Activated T-helper 1 cell treated with Interleukin-2 at 50 U/mL for 16 hours (primary cell): ENCODE data around the gene KLK3.
"Not testable (repeated sequence)": the region's sequence is repeated elsewhere in the genome, so short reads cannot be mapped to it uniquely, and the experiment has no call there.

ENCODE experiments used
- DNase-seq: peaks from one replicate; pipeline ENCODE4 v3.0.0-alpha.2; 2020; ENCODE audit warnings: low read depth

KLK3 gene

DNA sequence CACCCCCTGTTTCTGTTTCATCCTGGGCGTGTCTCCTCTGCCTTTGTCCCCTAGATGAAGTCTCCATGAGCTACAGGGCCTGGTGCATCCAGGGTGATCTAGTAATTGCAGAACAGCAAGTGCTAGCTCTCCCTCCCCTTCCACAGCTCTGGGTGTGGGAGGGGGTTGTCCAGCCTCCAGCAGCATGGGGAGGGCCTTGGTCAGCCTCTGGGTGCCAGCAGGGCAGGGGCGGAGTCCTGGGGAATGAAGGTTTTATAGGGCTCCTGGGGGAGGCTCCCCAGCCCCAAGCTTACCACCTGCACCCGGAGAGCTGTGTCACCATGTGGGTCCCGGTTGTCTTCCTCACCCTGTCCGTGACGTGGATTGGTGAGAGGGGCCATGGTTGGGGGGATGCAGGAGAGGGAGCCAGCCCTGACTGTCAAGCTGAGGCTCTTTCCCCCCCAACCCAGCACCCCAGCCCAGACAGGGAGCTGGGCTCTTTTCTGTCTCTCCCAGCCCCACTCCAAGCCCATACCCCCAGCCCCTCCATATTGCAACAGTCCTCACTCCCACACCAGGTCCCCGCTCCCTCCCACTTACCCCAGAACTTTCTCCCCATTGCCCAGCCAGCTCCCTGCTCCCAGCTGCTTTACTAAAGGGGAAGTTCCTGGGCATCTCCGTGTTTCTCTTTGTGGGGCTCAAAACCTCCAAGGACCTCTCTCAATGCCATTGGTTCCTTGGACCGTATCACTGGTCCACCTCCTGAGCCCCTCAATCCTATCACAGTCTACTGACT lies at the start of gene KLK3:
TSS of gene KLK3 (plus strand) at position 280 of the 775 bp plus-strand sequence. CDS start at position 321, 41 bp downstream.
- DNase-seq: no peak

DNA sequence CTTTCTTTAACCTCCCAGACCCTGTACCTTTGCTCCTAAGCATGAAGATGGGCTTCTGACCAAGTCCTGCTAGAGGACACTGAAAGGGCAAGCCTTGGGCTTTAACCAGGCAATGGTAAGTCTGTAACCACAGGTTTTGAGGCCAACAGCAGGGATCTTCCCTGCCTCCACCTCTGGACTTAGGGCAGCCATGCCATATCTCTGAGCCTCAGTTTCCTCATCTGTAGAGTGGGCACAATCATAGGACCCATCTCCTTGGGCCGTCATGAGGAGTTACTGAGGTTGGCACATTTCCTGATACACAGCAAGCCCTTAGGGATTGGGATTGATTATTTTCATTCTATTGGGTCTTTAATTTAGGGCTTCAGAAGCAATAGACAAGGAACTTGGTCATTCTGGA lies 45.9 kb upstream of the KLK3 start:
- DNase-seq: no peak

DNA sequence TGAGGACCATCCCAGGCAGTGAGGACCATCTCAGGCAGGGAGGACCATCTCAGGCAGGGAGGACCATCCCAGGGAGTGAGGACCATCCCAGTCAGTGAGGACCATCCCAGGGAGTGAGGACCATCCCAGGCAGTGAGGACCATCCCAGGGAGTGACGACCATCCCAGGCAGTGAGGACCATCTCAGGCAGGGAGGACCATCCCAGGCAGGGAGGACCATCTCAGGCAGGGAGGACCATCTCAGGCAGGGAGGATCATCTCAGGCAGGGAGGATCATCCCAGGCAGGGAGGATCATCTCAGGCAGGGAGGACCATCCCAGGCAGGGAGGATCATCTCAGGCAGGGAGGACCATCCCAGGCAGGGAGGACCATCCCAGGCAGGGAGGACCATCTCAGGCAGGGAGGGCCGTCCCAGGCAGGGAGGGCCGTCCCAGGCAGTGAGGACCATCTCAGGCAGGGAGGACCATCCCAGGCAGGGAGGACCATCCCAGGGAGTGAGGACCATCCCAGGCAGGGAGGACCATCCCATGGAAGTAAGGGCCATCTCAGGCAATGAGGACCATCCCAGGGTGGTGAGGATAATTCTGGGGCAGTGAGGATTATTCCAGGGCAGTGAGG lies 43.0 kb upstream of the KLK3 start:
- DNase-seq: not testable (repeated sequence)

DNA sequence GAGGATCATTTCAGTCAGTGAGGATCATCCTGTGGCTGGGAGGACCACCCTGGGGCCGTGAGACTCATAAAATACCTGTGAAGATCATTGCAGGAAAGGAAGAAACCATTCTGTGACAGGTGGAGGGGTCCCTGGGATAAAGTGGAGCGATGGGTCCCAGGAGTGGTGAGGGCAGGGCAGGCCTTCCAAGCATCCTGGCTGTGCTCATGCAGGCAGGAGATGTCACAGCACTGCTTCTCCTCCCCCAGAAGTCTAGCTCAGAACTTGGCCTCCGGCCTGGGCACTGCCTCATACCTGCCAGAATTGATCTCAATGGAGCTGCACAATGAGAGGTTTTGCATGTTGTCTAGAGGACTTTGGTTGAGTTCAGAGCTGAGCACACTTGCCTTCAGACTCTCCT lies 42.2 kb upstream of the KLK3 start:
- no peak for DNase-seq

DNA sequence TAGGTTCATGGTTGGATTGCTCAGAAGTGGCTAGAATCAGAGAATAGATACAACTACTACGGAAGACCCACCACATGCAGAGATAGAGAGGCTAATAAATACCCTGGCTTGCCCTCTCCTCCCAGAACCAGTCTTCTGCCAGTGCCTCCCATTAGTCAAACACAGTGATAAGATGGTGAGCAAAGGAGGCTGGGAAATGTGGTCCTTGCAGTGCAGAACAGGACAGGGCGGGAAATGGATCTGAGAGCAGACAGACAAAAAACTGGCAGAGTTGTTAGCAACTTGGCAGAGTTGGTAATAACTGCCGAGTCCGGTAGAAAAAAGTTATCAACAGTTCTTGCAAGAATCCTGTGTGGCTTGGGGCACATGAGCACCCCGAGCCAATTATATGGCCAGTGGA lies 39.8 kb upstream of the KLK3 start:
- no peak for DNase-seq

DNA sequence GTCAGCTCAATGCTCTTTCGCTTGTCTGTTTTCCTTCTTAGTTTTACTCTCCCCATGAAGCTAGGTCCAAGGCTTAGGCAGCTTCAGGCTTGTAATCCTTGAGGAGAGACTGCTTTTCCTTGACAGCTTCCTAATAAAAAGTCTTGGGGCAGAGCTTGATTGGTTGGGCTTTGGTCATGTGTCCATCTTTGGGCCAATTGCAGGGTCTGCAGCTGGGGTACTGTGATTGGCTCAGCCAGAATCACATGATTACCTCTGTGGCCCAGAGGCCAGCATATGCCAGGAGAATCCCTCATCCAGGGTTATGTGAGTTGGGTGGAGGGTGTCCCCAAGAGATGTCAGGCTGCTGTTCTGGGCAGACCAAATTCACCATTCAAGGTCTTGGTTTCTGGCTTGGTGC lies 39.3 kb upstream of the KLK3 start:
- DNase-seq: no peak

DNA sequence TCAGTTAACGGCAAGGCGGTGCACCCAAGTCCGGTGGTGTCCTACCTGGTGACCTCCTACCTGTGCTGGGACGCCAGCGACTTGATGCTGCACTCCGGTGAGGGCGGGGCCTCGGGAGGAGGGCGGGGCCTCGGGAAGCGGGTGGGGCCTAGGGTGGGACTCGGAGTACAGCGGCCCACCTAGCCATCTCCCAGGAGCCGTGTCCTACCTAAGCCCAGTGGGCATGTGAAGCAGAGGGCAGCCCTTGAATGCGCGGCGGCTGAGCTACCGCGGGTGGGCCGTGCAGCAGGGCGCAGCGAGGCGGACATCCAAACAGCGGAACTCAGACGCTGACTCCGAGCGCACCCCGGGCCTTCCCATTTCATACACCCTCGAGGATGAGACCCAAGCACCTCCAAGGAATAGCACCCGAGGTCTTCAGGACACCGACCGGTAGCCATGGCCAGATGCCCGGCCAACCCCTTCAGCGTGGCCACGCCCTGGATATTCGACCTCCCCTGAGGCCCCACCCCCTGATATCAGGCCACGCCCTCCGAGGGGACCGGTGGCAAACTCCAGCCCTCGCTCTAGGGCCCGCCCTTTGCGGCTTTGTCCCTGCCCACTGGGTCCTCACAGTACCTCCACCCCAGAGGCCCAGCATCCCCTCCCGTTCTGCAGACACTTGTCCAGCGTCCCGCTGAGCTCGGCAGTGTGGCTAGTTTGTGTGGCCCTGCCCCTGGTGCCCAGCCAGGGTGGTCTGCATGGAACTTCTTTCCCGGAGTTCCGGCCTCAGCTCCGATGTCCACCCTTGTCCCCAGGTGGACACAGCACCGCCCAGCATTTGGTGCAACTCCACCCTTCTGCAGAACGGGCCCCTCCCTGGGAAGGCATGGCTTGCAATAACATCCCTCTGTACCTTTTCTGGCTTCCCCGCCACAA lies 36.5 kb upstream of the KLK3 start:
- DNase-seq: no peak

DNA sequence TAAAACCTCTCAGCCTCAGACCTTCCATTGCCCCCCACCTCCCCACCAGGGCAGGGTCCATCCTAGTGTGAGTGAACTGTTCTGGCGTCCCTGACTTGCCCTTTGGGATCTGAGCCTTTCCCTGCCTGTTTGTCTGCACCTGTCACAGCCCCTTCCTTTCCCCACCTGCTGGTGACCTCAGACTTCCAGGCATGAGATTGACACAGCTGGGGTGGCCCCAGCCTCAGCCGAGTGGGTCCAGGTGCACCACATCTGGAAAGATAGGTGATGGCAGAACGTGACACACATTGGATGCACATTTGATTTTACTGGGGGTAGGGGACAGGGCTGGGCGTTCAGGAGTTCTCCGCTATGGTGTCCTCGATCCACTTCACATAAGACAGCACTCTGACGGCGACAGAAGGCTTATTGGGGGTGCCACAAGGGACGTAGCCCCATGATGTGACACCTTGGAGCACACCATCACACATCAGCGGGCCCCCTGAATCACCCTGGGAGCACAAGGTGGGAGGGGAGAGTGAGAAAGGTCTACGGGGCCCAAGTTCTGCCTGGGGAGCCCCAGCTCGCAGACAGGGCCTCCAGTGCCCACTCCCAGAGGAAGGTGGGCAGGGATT lies 35.7 kb upstream of the KLK3 start:
- DNase-seq: no peak

DNA sequence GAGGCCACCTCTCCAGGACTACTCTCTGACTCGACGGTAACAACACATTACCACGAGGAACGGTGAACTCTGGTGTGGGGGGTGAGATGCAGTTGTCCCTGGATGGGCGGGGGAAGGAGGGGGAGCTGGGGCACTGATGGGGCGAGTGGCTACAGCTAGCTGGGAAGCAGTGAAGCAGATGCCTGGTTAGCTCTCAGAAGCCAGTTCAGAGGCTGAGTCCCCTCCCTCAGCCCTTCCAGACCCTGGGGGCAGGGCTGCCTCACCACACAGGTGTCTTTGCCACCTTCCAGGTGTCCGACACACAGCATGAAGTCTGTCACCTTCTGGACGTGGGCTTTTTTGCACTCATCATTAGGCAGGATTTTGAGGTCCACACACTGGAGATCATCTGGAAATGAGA lies 35.1 kb upstream of the KLK3 start:
- no peak for DNase-seq

DNA sequence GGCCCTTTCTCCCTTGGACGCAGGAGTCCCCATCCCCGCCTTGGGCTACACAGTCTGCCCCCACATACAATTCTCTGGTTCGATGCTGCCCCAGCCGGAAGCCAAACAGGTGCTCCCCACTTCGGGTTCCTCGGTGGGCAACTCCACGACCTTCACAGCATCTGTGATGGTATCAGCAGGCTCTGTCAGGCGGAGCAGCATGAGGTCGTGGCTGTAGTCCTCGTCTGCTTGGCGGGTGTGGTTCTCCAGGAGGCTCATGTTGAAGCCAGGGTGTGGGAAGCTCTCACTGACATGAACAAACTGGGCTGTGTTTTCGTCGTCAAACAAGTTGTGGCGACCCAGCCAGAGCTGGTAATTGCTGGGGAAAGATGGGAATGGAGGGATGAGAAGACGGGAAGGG lies 34.6 kb upstream of the KLK3 start:
- DNase-seq: no peak

DNA sequence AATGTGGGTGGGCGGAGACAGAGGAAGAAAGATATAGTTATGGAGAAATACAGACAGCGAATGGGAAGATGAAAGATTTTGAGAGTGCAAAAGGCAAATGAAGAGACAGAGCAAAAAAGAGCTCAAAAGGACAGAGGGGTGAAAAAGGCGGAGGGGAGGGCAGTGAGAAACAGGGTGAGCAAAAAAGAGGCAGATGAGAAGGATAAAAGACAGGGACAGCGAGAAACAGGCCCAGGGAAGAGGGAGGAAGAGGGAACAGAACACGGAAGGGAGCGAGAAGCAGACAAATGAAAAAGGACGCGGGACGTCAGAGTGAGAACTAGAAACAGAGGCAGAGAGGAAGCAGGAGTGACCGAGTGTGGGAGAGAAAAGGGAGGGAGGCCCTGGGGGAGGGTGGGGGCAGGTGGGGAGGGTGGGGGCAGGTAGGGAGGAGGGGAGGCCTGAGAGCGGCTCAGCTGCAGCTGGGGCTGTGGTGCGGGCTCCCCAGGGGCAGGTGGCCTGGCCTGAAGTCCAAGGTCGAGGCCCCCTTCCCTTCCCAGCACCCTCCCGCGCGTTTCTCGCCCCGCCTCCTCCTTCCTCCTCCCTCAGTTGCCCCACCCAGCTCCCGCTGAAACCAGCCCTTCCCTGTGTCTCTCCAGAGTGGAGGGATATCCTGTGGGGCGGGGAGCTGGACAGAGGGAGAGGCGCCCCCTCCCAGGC lies 34.0 kb upstream of the KLK3 start:
- DNase-seq: no peak

DNA sequence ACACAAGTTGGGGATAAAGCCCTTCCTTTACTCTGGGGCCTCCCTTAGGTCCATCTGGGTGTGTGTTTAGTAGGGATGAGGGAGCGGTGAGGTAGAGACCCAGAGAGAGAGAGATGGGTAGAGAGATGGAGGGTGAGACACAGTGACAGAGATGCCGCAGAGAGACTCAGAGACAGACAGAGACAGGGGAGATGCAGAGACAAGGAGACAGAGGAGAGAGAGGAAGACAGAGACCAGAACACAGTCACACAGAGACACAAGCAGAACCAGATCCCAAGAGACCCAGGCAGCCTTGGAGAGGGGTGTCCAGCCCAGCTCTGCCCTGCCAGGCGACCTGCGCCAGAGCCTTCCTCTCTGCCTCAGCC lies 33.5 kb upstream of the KLK3 start:
- DNase-seq: no peak

DNA sequence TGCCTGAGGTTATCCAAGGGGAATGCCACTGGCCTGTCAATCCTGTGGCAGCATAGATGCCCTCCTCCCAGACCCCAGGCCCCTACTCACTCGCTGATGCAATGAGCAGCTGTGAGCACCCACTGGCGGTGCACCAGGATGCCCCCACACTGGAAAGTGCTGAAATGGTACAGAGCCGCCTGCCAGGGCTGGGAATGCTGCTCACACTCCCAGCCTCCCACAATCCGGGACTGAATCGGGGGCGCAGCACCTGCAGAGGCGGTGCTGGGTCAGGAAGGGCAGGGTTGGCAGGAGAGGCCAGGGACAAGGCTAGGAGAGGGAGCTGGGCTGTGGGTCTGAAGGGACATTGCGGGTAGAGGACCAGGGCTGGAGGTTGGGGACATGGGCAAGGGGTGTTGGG lies 33.1 kb upstream of the KLK3 start:
- no peak for DNase-seq

DNA sequence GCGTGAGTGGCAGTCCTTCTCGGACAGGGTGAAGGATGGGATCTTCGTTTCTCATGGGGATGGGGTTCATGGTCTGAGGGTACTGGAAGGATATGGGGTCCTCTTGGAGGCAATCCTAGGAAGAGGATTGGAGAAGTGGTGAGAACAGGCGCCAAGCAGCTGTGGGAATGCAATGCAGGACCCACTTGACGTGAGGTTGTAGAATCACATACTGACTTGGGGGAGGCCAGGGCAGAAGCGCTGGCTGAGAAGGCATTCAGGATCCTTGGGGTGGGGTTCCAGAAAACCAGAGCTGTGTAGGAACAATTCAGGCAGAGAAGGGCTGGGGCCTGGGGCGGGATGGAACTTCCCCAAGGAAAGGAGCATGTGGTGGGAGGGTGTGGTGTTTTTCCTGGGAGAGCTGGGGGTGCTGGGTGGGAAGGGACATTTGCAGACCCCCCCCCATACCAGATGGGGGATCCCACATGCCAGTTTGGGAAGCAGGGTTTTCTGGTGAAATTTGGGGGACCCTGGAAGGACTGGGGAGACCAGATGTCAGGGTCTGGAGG lies 32.0 kb upstream of the KLK3 start:
- no peak for DNase-seq

DNA sequence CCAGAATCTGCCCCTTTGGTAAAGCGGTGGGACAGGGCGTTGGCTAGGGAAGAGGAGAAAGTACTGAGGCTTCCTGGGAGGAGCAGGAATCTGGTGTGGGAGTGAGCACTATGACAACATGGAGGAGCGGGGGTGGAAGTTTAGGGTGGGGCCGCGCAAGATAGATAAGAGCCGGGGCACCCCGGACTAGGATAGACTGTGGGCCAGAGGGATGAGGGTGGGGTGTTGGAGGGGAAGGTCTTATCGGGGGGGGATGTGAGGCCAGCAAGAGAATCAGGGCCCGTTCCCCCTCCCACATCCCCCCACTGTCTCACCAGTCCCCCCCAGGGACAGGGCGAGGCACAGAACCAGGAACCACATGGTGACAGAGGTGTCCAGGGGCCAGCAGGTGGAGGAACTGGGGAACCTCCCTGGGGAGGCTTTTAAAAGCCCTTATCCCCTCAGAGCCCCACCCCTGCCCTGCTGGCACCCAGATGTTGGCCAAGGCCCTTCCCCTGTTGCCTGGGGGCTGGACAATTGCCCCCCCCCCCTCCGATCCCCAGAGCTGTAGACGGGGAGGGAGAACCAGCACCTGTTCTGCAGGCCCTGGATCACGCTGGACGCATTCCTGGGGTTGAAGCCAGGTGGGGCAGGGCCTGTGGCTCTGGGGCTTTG lies 31.2 kb upstream of the KLK3 start, which contains the start of gene KLK1:
TSS of gene KLK1 (minus strand) at position 399 of the 654 bp plus-strand sequence. CDS start at position 360, 39 bp downstream.
- no peak for DNase-seq

DNA sequence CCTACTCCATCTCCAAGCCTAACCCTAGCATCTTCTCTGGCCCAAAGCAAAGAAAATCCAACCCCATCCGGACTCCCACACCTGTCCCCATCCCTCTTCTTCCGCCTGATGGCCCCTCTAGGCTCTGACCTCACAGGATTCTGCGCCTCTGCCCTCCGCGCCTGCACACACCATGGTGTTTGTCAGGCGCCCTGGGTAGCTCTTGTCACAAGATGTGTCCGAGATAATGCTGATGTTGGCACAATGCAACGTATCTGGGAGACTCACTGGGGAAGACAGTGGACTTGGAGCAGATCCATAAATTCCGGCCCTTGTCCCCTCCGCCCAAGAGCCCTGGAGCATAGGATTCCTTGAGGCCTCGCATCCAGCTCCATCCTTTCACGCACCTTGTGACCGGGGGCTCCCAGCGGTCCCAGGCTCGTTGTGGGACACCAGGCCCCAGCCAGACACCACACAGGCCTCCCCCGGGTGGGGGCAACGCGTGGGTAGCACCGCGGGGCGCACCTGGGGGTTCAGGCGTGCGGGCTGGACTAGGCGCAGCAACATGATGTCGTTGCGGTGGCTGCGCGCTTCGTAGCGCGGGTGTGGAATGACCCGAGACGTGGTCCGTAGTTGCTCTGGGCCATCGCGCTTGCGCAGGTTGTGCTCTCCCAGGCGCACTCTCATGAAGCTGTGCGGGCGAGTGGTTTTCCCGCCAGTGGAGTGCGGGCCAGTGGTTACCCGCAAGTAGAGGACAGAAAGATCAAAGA lies 28.0 kb upstream of the KLK3 start:
- DNase-seq: no peak

DNA sequence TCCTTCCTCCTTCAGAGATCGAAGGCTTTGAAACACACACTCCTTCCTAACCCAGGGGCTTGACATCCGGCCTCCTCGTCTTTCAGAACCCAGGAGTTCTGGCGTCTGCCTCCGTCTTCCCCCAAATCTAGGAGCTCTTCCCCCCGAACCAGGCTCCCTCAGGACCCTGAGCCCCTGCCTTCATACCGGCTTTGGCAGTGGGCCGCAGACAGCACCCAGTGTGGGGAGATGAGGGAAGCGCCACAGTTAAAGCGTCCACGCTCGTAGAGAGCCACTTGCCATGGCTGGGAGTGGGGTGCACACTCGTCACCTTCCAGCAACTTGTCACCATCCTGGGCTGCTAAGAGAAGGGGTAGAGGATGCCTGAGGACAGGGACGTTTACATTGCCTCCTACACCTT lies 27.2 kb upstream of the KLK3 start:
- no peak for DNase-seq

DNA sequence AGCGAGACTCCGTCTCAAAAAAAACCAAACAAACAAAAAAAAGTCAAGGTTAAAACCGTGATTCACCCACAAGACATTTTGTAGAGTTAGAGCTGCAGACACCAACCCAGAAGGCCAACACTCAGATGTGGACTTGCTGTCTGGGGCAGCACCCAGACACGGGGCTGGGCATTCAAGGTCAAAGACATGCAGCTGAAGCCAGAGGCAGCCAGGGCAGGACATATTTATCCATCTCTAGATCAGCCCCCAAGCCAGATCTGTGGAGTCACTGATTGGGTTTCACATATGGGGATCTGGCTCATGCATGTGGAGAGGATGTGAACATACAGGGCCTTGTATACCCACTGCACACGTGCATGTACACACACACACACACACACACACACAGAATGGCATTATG lies 24.9 kb upstream of the KLK3 start:
- DNase-seq: no peak

DNA sequence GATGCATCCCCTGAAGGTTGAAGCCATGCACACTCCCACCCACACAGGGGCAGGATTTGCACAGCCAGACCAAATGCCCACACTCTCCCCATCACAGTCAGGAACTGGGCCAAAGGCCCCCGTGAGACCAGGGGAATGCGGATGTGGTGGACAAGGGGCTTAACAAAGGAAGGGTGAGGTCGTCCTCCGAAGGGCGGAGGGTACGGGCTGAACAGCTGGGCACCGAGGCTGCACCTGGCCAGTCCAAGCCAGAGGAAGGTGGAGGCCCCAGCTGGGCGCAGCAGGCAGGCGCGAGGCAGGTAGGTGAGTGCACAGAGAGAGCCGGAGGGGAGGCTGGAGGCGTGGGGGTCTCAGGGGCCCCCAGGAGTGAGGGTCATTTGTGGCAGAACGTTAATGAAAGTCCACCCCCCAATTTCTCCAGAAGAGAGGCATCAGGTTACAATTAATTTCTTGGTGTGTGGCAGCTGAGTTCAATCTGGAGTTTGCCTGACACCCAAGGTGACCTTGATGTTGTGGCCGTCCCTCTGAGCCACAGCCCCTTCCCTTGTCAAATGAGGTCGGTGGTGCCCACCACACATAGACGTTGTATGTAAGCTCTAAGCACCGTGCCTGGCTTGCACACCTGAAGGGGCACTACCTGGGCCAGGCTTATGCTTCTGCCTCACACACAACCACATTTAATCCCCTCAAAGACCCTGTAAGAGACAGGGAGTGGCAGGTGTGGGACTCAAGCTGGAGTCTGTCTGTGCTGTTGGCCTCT lies 24.3 kb upstream of the KLK3 start:
- DNase-seq: no peak
